Kidney epithelial cell (primary cell): ENCODE results near the gene ABCC10. TPM values are rescaled to one million over a fixed set of nuclear protein-coding genes. Genes with fewer than 3 reads are reported as not detected.
"Not testable (repeated sequence)": the region's sequence is repeated elsewhere in the genome, so short reads cannot be mapped to it uniquely, and the experiment has no call there.

Experiments
- DNase-seq: peaks from one replicate; pipeline ENCODE4 v3.0.0-alpha.2; 2010; ENCODE audit warnings: low read depth
- H3K27me3 ChIP-seq: 2 replicates; pipeline ENCODE4 v1.6.0; 2011; ENCODE audit warnings: low read length; ENCODE audit not compliant: control insufficient read depth, insufficient read depth
- H3K36me3 ChIP-seq: 2 replicates; pipeline ENCODE4 v1.5.1; 2011; ENCODE audit warnings: low read length; ENCODE audit not compliant: control insufficient read depth, insufficient read depth
- H3K4me3 ChIP-seq: 2 replicates; pipeline ENCODE4 v1.5.1; 2011; ENCODE audit warnings: low read depth, mild to moderate bottlenecking, control low read depth, low read length
- total RNA-seq: library from RNA; depleted of rRNA; stranded (reverse); fragments of >200 nt; gene quantifications from 2 replicates; pipeline ENCODE4 v1.2.3, GENCODE V29; 2015
- TF ChIP-seq, protein P1 (sequence below): IDR thresholded peaks from 2 replicates; pipeline ENCODE4 v1.5.1; 2011; ENCODE audit warnings: mild to moderate bottlenecking, moderate library complexity, low read length, control low read depth, inconsistent platforms; ENCODE audit not compliant: insufficient read depth, poor library complexity, severe bottlenecking

Gene ABCC10
- total RNA-seq, 1 donor from 2014 or later = 24.9 TPM

DNA sequence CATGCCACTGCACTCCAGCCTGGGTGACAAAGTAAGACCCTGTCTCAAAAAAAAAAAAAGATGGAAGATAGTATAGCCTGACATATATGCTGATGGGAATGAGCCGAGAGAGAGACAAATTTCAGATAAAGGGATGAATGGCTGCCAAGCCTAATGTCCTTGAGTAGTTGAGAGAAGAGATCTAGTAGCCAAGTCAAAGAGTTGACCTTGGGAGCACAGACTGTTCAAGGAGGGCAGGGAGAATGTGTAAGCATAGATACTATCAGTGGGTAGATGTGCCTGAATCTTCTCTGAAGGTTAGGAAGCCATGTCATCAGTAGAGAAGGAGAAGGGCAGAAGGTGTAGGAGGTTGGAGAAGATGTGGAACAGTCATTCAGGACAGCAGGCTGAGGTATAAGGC lies 20.0 kb upstream of the ABCC10 start:
- TF ChIP-seq, protein P1, sequence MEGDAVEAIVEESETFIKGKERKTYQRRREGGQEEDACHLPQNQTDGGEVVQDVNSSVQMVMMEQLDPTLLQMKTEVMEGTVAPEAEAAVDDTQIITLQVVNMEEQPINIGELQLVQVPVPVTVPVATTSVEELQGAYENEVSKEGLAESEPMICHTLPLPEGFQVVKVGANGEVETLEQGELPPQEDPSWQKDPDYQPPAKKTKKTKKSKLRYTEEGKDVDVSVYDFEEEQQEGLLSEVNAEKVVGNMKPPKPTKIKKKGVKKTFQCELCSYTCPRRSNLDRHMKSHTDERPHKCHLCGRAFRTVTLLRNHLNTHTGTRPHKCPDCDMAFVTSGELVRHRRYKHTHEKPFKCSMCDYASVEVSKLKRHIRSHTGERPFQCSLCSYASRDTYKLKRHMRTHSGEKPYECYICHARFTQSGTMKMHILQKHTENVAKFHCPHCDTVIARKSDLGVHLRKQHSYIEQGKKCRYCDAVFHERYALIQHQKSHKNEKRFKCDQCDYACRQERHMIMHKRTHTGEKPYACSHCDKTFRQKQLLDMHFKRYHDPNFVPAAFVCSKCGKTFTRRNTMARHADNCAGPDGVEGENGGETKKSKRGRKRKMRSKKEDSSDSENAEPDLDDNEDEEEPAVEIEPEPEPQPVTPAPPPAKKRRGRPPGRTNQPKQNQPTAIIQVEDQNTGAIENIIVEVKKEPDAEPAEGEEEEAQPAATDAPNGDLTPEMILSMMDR = no peak
- no peak overlapping the region for H3K4me3 ChIP-seq
- H3K27me3 ChIP-seq = no peaks in the 10 kb centered on the region
- H3K36me3 ChIP-seq = no peaks in the 10 kb centered on the region
- DNase-seq = no peak

DNA sequence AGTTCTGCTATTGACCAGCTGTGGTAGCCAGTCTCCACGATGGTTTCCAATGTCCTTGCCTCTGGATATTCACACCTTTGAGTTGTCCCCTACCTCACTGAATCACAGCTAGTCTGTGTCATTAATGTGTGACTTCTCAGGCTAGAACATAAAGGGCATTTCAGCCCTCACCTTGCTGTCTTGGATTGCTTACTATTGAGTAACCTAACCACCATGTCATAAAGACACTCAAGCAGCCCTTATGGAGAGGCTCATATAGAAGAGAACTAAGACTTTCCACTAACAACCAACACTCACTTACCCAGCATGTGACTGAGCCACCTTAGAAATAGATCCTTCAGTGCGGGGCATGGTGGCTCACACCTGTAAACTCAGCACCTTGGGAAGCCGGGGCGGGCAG lies 19.1 kb upstream of the ABCC10 start:
- no peaks in the 10 kb centered on the region for H3K36me3 ChIP-seq
- DNase-seq = no peak
- H3K4me3 ChIP-seq = no peak overlapping the region
- TF ChIP-seq, protein P1 = no peak
- no peaks in the 10 kb centered on the region for H3K27me3 ChIP-seq

DNA sequence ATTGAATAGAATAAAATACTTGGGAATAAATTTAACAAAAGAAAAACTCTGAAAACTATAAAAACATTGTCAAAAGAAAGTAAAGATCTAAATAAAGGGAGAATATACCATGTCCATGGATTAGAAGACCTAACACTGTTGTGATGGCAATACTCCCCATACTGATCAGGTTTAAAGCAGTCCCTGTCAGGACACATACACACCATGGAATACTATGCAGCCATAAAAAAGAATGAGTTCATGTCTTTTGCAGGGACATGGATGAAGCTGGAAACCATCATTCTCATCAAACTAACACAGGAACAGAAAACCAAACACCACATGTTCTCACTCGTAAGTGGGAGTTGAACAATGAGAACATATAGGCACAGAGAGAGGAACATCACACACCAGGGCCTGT lies 16.6 kb upstream of the ABCC10 start:
- not testable (repeated sequence) for H3K4me3 ChIP-seq, DNase-seq, H3K27me3 ChIP-seq, H3K36me3 ChIP-seq

- no peak for DNase-seq
- H3K27me3 ChIP-seq = no peaks in the 10 kb centered on the region
- H3K4me3 ChIP-seq = no peak overlapping the region
- TF ChIP-seq, protein P1 = no peak
- no peaks in the 10 kb centered on the region for H3K36me3 ChIP-seq
These were observed 14.8 kb upstream of the ABCC10 start for GRCh38 chr6:43412541-43412940.

- no peak for DNase-seq
- no peaks in the 10 kb centered on the region for H3K36me3 ChIP-seq
- H3K4me3 ChIP-seq = no peak overlapping the region
- TF ChIP-seq, protein P1 = no peak
- no peaks in the 10 kb centered on the region for H3K27me3 ChIP-seq
These were observed 14.3 kb upstream of the ABCC10 start for GRCh38 chr6:43413002-43413401.

DNA sequence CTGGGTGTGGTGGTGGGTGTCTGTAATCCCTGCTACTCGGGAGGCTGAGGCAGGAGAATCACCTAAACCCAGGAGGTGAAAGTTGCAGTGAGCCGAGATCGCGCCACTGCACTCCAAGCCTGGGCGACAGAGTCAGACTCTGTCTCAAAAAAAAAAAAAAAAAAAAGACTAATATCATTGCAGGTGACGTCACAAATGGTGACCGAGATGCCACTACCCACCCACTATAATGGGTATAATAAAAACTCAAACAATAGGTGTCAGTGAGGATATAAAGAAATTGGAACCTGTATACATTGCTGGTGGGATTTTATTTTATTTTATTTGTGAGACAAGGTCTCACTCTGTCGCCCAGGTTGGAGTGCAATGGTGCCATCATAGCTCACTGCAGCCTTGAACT lies 12.1 kb upstream of the ABCC10 start:
- not testable (repeated sequence) for DNase-seq, H3K36me3 ChIP-seq, H3K27me3 ChIP-seq, H3K4me3 ChIP-seq

GRCh38 chr6:43416935-43417334 lies 10.4 kb upstream of the ABCC10 start:
- H3K36me3 ChIP-seq = no peaks in the 10 kb centered on the region
- H3K4me3 ChIP-seq = no peak overlapping the region
- DNase-seq = no peak
- TF ChIP-seq, protein P1 = no peak
- H3K27me3 ChIP-seq = peaks cover 2% of the 10 kb centered on the region
